ENCODE data around the gene UGT1A8.
"Not testable (repeated sequence)": the region's sequence is repeated elsewhere in the genome, so short reads cannot be mapped to it uniquely, and the experiment has no call there.

The UGT1A8 gene

GRCh38 chr2:233686928-233687327 lies 69.5 kb downstream of the UGT1A8 start:
- no peak for DNase-seq (ENCODE audit: low read depth in 2 of 2)

GRCh38 chr2:233688341-233688740 lies 70.9 kb downstream of the UGT1A8 start:
- no peak for DNase-seq (ENCODE audit: low read depth in 2 of 2)

- no peak for DNase-seq (ENCODE audit: low read depth in 2 of 2)
These were observed 71.6 kb downstream of the UGT1A8 start for GRCh38 chr2:233689031-233689430.

- no peak for DNase-seq (ENCODE audit: low read depth in 2 of 2)
These were observed 72.1 kb downstream of the UGT1A8 start for GRCh38 chr2:233689501-233689900.

GRCh38 chr2:233690444-233690843 lies 73.0 kb downstream of the UGT1A8 start:
- no peak for DNase-seq (ENCODE audit: low read depth in 2 of 2)

GRCh38 chr2:233691443-233692433 lies 74.3 kb downstream of the UGT1A8 start:
- no peak for DNase-seq (ENCODE audit: low read depth in 2 of 2)

GRCh38 chr2:233692648-233693047 lies 75.2 kb downstream of the UGT1A8 start, which contains the start of gene UGT1A6:
Gene UGT1A6 (plus strand): TSS chr2:233692890. CDS start chr2:233693005, 115 bp downstream.
- no peak for DNase-seq (ENCODE audit: low read depth in 2 of 2)

- no peak for DNase-seq (ENCODE audit: low read depth in 2 of 2)
These were observed 76.5 kb downstream of the UGT1A8 start for GRCh38 chr2:233693963-233694362.

- no peak for DNase-seq (ENCODE audit: low read depth in 2 of 2)
These were observed 81.3 kb downstream of the UGT1A8 start for GRCh38 chr2:233698740-233699139.

GRCh38 chr2:233699424-233700027 lies 82.1 kb downstream of the UGT1A8 start:
- no peak for DNase-seq (ENCODE audit: low read depth in 2 of 2)

- DNase-seq (ENCODE audit: low read depth in 2 of 2), result no peak
These were observed 82.7 kb downstream of the UGT1A8 start for GRCh38 chr2:233700028-233700635.

- not testable (repeated sequence) for DNase-seq (ENCODE audit: low read depth in 2 of 2)
These were observed 83.4 kb downstream of the UGT1A8 start for GRCh38 chr2:233700842-233701241.

- DNase-seq (ENCODE audit: low read depth in 2 of 2), result no peak
These were observed 84.8 kb downstream of the UGT1A8 start for GRCh38 chr2:233702238-233702637.

GRCh38 chr2:233705911-233706506 lies 88.6 kb downstream of the UGT1A8 start:
- no peak for DNase-seq (ENCODE audit: low read depth in 2 of 2)

- no peak for DNase-seq (ENCODE audit: low read depth in 2 of 2)
These were observed 89.3 kb downstream of the UGT1A8 start for GRCh38 chr2:233706720-233707119.

GRCh38 chr2:233707940-233708644 lies 90.7 kb downstream of the UGT1A8 start:
- DNase-seq (ENCODE audit: low read depth in 2 of 2), result no peak

- no peak for DNase-seq (ENCODE audit: low read depth in 2 of 2)
These were observed 91.5 kb downstream of the UGT1A8 start for GRCh38 chr2:233708942-233709341.

- peak; percentile 29 to 30 for DNase-seq (ENCODE audit: low read depth in 2 of 2)
These were observed 94.0 kb downstream of the UGT1A8 start for GRCh38 chr2:233711312-233712008.

GRCh38 chr2:233712611-233713261 lies 95.3 kb downstream of the UGT1A8 start, which contains the start of gene UGT1A5:
Gene UGT1A5 (plus strand): TSS chr2:233712907. CDS start chr2:233712992, 85 bp downstream.
- DNase-seq (ENCODE audit: low read depth in 2 of 2), result no peak

GRCh38 chr2:233713262-233713615 lies 95.8 kb downstream of the UGT1A8 start:
- no peak for DNase-seq (ENCODE audit: low read depth in 2 of 2)

Measured in fibroblast of skin of left biceps (primary cell).